Parathyroid adenoma (tissue), 2 donors: ENCODE data around the gene NTRK3.

ENCODE experiments used
- H2AFZ ChIP-seq: fragments of 300-600 bp; sonication (generic); one replicate; pipeline ENCODE4 v1.7.0; 2017; ENCODE audit warnings: antibody characterized with exemption, mild to moderate bottlenecking
- H3K27ac ChIP-seq: fragments of 300-600 bp; sonication (generic); one replicate; pipeline ENCODE4 v1.7.0; 2017
- H3K27me3 ChIP-seq: fragments of 300-600 bp; sonication (generic); one replicate; pipeline ENCODE4 v1.7.0; 2017; ENCODE audit warnings: low read length; ENCODE audit not compliant: control insufficient read depth, insufficient read depth
- H3K36me3 ChIP-seq: fragments of 300-600 bp; sonication (generic); one replicate; pipeline ENCODE4 v1.7.0; 2017; ENCODE audit warnings: low read length; ENCODE audit not compliant: control insufficient read depth, insufficient read depth
- H3K4me1 ChIP-seq: fragments of 300-600 bp; sonication (generic); one replicate; pipeline ENCODE4 v1.7.0; 2017; ENCODE audit warnings: control low read depth
- H3K4me2 ChIP-seq: fragments of 300-600 bp; sonication (generic); one replicate; pipeline ENCODE4 v1.7.0; 2017; ENCODE audit warnings: low read length
- H3K4me3 ChIP-seq: fragments of 300-600 bp; sonication (generic); one replicate; pipeline ENCODE4 v1.7.0; 2017; ENCODE audit warnings: low read depth, low read length
- H3K79me2 ChIP-seq: fragments of 300-600 bp; sonication (generic); one replicate; pipeline ENCODE4 v1.7.0; 2017; ENCODE audit warnings: control low read depth
- H3K9ac ChIP-seq: fragments of 300-600 bp; sonication (generic); one replicate; pipeline ENCODE4 v1.7.0; 2017; ENCODE audit warnings: mild to moderate bottlenecking
- H3K9me3 ChIP-seq: fragments of 300-600 bp; sonication (generic); one replicate; pipeline ENCODE4 v1.7.0; 2017; ENCODE audit warnings: low read length; ENCODE audit not compliant: control insufficient read depth
- TF ChIP-seq, protein P1 (sequence below): fragments of 300-600 bp; sonication (generic); IDR thresholded peaks from one replicate; pipeline ENCODE4 v1.7.0; 2017; ENCODE audit warnings: antibody characterized with exemption, mild to moderate bottlenecking
- donor health status: primary hyperparathyroidism.

NTRK3 gene

DNA sequence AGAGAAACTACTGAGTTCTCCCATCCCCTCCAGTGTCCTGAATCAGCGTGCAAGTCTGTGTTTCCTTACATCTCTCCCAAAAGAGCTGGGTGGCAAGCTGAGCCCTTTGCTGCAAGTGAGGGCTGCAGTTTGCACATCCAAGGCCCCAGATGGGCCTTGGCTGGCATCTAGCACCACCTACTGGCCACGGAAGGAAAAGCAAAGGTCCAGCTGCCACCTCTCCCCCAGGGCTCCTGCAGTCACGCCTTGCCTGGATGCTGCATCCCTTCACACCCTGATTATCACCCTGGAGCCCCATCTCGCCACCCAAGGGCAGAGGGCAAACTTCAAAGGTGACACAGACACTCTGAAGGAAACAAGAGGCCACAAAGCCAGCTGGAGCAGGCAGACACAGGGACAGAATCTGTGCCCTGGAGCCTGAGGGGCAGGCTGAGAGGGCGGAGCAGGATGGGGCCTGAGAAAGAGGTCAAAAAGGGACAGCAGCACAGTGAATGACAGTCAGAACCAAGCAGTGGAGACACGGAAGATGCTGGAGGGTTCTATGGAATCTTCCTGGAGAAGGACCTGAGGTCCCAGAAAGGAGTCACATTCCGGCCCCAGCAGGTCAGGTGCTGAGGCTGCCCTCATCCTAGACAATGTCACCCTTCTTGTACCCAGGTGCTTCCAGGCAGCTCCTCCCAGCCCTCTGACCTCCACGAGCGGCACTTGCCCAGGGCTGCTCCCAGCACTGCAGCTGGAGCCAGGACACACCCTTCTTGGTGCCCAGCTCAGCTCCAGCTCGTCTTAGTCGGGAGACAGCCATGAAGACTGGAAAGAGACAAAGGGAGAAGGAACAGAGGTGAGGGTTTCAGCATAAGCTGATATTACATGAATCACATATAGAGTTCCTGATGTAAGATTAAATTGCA is 18.3 kb upstream of the NTRK3 start:
- Histone ChIP-seq H3K9ac (no peak overlapping the region), H3K36me3 (no peaks in the 10 kb centered on the region), H3K4me3 (no peak overlapping the region), H2AFZ (no peak overlapping the region), H3K79me2 (no peaks in the 10 kb centered on the region), H3K27me3 (no peaks in the 10 kb centered on the region), H3K9me3 (no peaks in the 10 kb centered on the region), H3K4me2 (no peak overlapping the region), H3K4me1 (no peaks in the 10 kb centered on the region), H3K27ac (no peak overlapping the region)
- TF ChIP-seq, protein P1, sequence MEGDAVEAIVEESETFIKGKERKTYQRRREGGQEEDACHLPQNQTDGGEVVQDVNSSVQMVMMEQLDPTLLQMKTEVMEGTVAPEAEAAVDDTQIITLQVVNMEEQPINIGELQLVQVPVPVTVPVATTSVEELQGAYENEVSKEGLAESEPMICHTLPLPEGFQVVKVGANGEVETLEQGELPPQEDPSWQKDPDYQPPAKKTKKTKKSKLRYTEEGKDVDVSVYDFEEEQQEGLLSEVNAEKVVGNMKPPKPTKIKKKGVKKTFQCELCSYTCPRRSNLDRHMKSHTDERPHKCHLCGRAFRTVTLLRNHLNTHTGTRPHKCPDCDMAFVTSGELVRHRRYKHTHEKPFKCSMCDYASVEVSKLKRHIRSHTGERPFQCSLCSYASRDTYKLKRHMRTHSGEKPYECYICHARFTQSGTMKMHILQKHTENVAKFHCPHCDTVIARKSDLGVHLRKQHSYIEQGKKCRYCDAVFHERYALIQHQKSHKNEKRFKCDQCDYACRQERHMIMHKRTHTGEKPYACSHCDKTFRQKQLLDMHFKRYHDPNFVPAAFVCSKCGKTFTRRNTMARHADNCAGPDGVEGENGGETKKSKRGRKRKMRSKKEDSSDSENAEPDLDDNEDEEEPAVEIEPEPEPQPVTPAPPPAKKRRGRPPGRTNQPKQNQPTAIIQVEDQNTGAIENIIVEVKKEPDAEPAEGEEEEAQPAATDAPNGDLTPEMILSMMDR, result peak; percentile 60

DNA sequence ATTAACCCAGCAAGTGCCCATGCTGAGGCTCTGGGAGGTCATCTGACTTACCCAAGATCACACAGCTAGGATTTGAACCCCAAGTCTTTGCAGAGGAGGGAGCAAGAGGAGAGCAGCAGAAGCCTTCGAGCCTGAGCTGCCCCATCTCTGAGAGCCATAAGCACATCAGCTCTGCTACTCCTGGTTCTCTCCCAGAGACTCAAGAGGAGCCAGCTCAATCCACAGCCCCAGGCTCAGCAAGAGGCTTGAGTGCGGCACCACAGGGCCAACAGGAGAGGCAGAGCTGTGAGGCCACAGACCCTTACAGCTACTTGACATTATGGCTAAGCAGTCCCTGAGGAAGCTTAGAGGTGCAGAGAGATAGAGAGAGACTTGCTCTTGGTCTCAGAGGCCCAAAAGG is 15.9 kb upstream of the NTRK3 start:
- H3K36me3 ChIP-seq, result no peaks in the 10 kb centered on the region
- TF ChIP-seq, protein P1, result no peak
- H3K4me3 ChIP-seq, result no peak overlapping the region
- H3K79me2 ChIP-seq, result no peaks in the 10 kb centered on the region
- no peak overlapping the region for H3K4me2 ChIP-seq
- no peak overlapping the region for H3K9ac ChIP-seq
- H3K4me1 ChIP-seq, result no peaks in the 10 kb centered on the region
- H3K9me3 ChIP-seq, result no peaks in the 10 kb centered on the region
- no peak overlapping the region for H3K27ac ChIP-seq
- no peaks in the 10 kb centered on the region for H3K27me3 ChIP-seq
- no peak overlapping the region for H2AFZ ChIP-seq

DNA sequence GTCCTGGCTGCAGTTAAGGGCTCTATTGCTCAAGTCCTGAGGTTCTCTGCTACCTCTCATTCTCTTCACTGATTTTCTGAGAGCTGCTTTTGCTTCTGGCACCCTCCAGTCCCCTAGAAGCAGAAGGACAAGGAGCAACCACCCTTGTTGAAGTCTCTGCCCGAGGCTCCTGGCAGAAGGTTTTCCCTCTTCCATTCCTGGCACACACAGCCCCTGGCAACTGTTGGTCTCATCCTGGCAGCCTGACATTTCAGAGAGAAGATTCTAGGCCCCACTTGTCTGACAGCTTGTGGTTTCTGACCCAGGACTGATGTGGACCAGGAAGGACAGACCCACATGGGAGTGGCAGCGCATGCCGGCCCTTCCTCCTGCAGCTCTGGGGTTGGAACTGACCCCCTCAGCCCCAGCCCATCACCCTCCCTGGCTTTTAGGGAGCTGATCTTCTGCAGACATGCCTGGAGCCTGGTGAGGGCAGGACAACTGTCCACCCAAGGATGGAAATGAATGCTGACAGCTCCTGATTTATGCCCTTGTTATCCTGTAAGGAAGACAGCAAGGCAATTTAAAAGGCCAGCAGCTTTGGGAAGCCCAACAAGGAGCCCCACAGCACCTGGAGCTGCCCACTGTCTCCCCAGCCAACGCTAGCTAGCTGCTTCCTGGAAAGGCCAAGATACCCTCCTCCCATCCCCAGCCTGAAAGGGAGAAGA is 13.0 kb upstream of the NTRK3 start:
- H3K27me3 ChIP-seq, result no peaks in the 10 kb centered on the region
- H2AFZ ChIP-seq, result no peak overlapping the region

DNA sequence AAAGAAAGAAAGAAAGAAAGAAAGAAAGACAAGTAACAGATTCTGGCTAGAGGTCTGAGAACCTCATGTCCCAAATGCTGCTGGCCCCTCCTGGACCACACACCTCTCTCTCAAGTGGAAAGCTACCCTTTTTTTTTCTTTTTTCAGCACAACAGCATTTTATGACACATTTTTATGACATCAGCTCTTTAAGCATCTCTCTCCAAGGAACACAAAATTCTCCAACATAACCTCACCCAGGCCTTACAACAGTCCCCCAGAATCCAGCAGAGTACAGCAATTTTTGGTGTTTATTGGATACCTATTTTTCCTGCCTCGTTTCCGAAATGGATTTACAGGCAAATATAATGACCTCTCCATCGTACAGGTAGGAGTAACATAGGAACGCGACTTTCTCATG is 11.2 kb upstream of the NTRK3 start:
- Histone ChIP-seq H3K4me3 (no peak overlapping the region), H2AFZ (no peak overlapping the region), H3K9me3 (no peaks in the 10 kb centered on the region), H3K4me2 (no peak overlapping the region), H3K27me3 (no peaks in the 10 kb centered on the region), H3K79me2 (no peaks in the 10 kb centered on the region), H3K9ac (no peak overlapping the region), H3K27ac (no peak overlapping the region), H3K4me1 (no peaks in the 10 kb centered on the region), H3K36me3 (no peaks in the 10 kb centered on the region)
- TF ChIP-seq, protein P1, result no peak

More for the DNA sequence above, 13.0 kb upstream of the NTRK3 start:
- H3K27ac ChIP-seq, result no peak overlapping the region
- H3K4me1 ChIP-seq, result no peaks in the 10 kb centered on the region
- TF ChIP-seq, protein P1, result no peak
- no peak overlapping the region for H3K4me2 ChIP-seq
- no peak overlapping the region for H3K4me3 ChIP-seq
- H3K9me3 ChIP-seq, result no peaks in the 10 kb centered on the region
- no peak overlapping the region for H3K9ac ChIP-seq
- H3K79me2 ChIP-seq, result no peaks in the 10 kb centered on the region
- H3K36me3 ChIP-seq, result no peaks in the 10 kb centered on the region
